OCI-LY3 (cell line): Measurements from ENCODE around the gene NOL4L.

ENCODE experiments used
- H2AFZ ChIP-seq: fragments of 200-600, 300-600 bp; shearing (Covaris generic); 2 replicates; pipeline ENCODE4 v1.6.0; 2014; ENCODE audit warnings: antibody characterized with exemption, low read depth, low read length
- H3K27ac ChIP-seq: fragments of 200-600, 300-600 bp; sonication (generic); 2 replicates; pipeline ENCODE4 v1.5.1; 2014; ENCODE audit warnings: mild to moderate bottlenecking, low read length, moderate library complexity, mixed read lengths
- H3K27me3 ChIP-seq: fragments of 200-600, 300-600 bp; sonication (generic); 2 replicates; pipeline ENCODE4 v1.6.1; 2014; ENCODE audit warnings: low read depth, low read length, mixed read lengths
- H3K36me3 ChIP-seq: fragments of 200-600, 300-600 bp; sonication (generic); replicated peaks from 2 replicates; pipeline ENCODE3; 2014; ENCODE audit warnings: low read depth, low read length, mixed read lengths
- H3K4me1 ChIP-seq: fragments of 300-600, 200-600 bp; sonication (generic); 2 replicates; pipeline ENCODE4 v1.6.1; 2014; ENCODE audit warnings: low read length, mixed read lengths
- H3K4me2 ChIP-seq: fragments of 200-600, 300-600 bp; sonication (generic); 2 replicates; pipeline ENCODE4 v1.6.1; 2014; ENCODE audit warnings: low read length, mixed read lengths
- H3K4me3 ChIP-seq: fragments of 300-600, 200-600 bp; sonication (generic); 2 replicates; pipeline ENCODE4 v1.5.1; 2014; ENCODE audit warnings: antibody characterized with exemption, mild to moderate bottlenecking, low read length, moderate library complexity
- H3K79me2 ChIP-seq: fragments of 300-600, 200-600 bp; shearing (Covaris generic); 2 replicates; pipeline ENCODE4 v1.6.1; 2014; ENCODE audit warnings: mild to moderate bottlenecking, low read length, mixed read lengths
- H3K9ac ChIP-seq: fragments of 300-600, 200-600 bp; shearing (Covaris generic); 2 replicates; pipeline ENCODE4 v1.6.0; 2014; ENCODE audit warnings: mild to moderate bottlenecking, low read length, moderate library complexity
- H3K9me3 ChIP-seq: fragments of 200-600, 300-600 bp; shearing (Covaris generic); 2 replicates; pipeline ENCODE4 v1.6.1; 2014; ENCODE audit warnings: low read length, mixed read lengths; ENCODE audit not compliant: insufficient read depth
- H4K20me1 ChIP-seq: fragments of 200-600, 300-600 bp; sonication (generic); 2 replicates; pipeline ENCODE4 v1.6.1; 2016; ENCODE audit warnings: low read length, mixed read lengths; ENCODE audit not compliant: insufficient read depth
- EZH2phosphoT487 ChIP-seq: fragments of 200-600 bp; shearing (Covaris generic); IDR thresholded peaks from 2 replicates; pipeline ENCODE4 v1.6.1; 2018; ENCODE audit warnings: antibody characterized with exemption, mixed run types, low read depth
- TF ChIP-seq, protein P1 (sequence below): fragments of 200-600, 300-600 bp; sonication (generic); IDR thresholded peaks from 2 replicates; pipeline ENCODE4 v1.5.1; 2014; ENCODE audit warnings: antibody characterized with exemption, low read length, low read depth

The NOL4L gene

DNA sequence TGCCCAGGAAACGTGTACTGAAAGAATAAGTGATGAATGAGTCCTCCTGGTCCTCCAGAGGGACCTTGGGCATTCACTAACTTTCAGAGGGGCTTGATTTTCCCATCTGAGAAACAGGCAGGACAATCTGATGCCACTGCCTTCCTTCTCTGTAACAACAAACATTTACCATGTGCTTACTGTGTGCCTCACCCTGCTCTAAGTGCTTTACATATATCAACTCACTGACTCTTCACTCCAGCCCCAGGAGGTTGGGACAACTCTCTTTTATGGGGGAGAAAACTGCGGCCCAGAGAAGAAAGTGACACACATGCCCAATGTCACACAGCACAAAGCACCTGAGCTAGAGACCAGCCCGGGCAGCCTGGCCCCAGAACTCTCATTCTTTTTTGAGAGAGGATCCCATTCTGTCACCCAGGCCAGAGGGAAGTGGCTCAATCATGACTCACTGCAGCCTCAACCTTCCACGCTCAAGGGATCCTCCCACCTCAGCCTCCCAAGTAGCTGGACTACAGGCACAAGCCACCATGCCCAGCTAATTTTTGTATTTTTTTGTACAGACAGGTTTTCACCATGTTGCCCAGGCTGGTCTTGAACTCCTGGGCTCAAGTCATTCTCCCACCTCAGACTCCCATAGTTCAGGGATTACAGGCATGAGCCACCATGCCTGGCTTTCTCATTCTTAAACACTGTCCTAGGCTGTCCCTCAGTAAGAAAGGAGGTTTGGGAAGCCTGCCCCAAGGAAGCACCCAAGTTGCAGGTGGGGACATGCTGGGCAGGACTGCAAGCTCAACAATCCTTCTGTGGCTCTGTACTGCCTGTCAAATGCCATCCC lies 38.0 kb downstream of the NOL4L start:
- TF ChIP-seq, protein P1, sequence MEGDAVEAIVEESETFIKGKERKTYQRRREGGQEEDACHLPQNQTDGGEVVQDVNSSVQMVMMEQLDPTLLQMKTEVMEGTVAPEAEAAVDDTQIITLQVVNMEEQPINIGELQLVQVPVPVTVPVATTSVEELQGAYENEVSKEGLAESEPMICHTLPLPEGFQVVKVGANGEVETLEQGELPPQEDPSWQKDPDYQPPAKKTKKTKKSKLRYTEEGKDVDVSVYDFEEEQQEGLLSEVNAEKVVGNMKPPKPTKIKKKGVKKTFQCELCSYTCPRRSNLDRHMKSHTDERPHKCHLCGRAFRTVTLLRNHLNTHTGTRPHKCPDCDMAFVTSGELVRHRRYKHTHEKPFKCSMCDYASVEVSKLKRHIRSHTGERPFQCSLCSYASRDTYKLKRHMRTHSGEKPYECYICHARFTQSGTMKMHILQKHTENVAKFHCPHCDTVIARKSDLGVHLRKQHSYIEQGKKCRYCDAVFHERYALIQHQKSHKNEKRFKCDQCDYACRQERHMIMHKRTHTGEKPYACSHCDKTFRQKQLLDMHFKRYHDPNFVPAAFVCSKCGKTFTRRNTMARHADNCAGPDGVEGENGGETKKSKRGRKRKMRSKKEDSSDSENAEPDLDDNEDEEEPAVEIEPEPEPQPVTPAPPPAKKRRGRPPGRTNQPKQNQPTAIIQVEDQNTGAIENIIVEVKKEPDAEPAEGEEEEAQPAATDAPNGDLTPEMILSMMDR: no peak
- TF ChIP-seq EZH2phosphoT487: no peak
- H3K4me2 ChIP-seq: no peak overlapping the region
- no peaks in the 10 kb centered on the region for H3K79me2 ChIP-seq

DNA sequence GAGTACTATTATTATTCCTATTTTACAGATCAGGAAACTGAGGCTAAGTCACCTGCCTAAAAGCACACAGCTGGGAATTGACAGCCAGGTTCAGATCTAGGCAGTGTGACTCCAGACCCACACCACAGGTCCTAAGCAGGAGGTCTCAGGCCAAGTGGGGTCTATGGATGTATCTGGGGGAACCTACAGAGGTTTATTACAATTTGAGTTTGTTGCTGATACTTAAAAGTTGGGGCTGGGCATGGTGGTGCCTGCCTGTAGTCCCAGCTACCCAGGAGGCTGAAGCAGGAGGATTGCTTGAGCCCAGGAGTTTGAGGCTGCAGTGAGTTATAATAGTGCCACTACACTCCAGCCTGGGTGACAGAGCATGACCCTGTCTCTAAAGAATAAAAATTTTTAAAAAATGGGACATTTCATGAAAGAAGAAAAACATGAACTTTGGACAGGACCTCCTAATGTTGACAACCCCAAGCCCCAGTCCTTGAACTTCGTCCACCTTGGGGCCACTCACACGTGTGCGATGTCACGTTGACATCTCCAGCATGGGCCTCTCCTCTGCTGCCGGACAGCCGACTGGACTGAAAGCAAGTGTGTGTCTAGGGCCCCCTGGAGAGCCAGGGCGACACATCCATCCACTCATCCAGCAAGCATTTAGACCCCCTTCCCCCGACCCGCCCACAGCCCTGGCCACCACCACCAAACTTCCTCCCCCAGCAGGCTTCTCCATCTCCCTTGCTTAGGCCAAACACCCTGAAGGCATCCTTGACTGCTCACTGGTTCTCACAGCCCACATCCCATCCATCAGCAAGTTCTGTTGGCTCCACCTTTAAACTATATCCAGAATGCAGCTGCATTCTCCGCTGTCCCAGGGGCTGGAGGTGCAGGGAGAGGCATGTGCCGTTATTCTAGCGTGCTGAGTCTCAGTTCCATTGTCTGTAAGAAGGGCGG lies 40.0 kb downstream of the NOL4L start:
- no peak overlapping the region for H2AFZ ChIP-seq
- no peak overlapping the region for H3K4me3 ChIP-seq
- no peaks in the 10 kb centered on the region for H3K36me3 ChIP-seq
- 0 out of 2 replicates have a peak, but pooled peaks cover 4% of the 10 kb centered on the region for H3K9me3 ChIP-seq
- H3K79me2 ChIP-seq: no peaks in the 10 kb centered on the region
- H3K27ac ChIP-seq: no peak overlapping the region
- H3K4me1 ChIP-seq: no peaks in the 10 kb centered on the region
- TF ChIP-seq, protein P1: no peak
- no peak for TF ChIP-seq EZH2phosphoT487
- H3K9ac ChIP-seq: no peak overlapping the region
- peaks cover 39% of the 10 kb centered on the region; the same call in 1 of the 2 replicates for H3K27me3 ChIP-seq
- H3K4me2 ChIP-seq: no peak overlapping the region
- H4K20me1 ChIP-seq: no peaks in the 10 kb centered on the region

More for the DNA sequence above, 38.0 kb downstream of the NOL4L start:
- H3K9me3 ChIP-seq: 0 out of 2 replicates have a peak, but pooled peaks cover 5% of the 10 kb centered on the region
- no peak overlapping the region for H3K27ac ChIP-seq
- H3K4me3 ChIP-seq: no peak overlapping the region
- no peaks in the 10 kb centered on the region for H3K4me1 ChIP-seq
- H2AFZ ChIP-seq: no peak overlapping the region
- no peaks in the 10 kb centered on the region for H3K36me3 ChIP-seq
- H3K9ac ChIP-seq: no peak overlapping the region
- no peaks in the 10 kb centered on the region for H4K20me1 ChIP-seq
- peaks cover 36% of the 10 kb centered on the region; the same call in 1 of the 2 replicates for H3K27me3 ChIP-seq

DNA sequence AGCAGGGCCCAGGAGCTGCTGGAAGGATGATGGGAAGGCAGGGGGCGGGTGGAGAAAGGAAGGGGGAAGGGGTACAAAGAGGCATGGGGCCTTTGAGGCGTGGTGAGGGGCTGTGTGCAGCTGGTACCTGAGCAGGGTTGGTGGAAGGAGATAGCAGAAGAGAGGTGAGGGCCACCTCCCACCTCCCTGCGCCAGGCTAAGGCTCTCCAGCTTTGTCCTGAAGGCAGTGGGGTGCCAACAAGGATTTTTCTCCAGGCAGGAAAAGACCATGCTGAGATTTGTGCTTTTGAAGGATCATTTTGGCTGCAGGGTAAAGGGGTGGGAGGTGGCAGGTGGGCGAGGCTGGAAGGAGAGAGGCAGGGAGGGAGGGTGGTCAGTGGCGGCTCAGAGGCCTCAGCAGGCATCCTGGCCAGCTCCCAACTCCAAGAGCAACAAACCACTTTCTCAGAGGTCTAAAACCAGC lies 40.8 kb downstream of the NOL4L start:
- H3K4me3 ChIP-seq: no peak overlapping the region
- 0 out of 2 replicates have a peak, but pooled peaks cover 2% of the 10 kb centered on the region for H3K4me1 ChIP-seq
- no peaks in the 10 kb centered on the region for H3K9me3 ChIP-seq
- H3K27ac ChIP-seq: no peak overlapping the region
- no peak overlapping the region for H3K4me2 ChIP-seq
- no peaks in the 10 kb centered on the region for H4K20me1 ChIP-seq
- peaks cover 38% of the 10 kb centered on the region; the same call in 1 of the 2 replicates for H3K27me3 ChIP-seq
- H3K36me3 ChIP-seq: no peaks in the 10 kb centered on the region
- no peak for TF ChIP-seq EZH2phosphoT487
- TF ChIP-seq, protein P1: no peak
- H3K79me2 ChIP-seq: no peaks in the 10 kb centered on the region
- no peak overlapping the region for H2AFZ ChIP-seq
- no peak overlapping the region for H3K9ac ChIP-seq
